ACC112 (cell line): ENCODE data around the gene KRTAP5-4.
A peak's percentile ranks its signal among the peaks of the same experiment; 100 is the strongest.
"Not testable (repeated sequence)": the region's sequence is repeated elsewhere in the genome, so short reads cannot be mapped to it uniquely, and the experiment has no call there.

ENCODE experiments used
- H2AFZ ChIP-seq: fragments of 200-600 bp; sonication (generic); one replicate; pipeline ENCODE4 v1.6.0; 2017; ENCODE audit warnings: antibody characterized with exemption, low read length; ENCODE audit not compliant: unreplicated experiment
- H3K27ac ChIP-seq: fragments of 200-600 bp; sonication (generic); 2 replicates; pipeline ENCODE4 v1.5.1; 2014; ENCODE audit warnings: low read depth, mild to moderate bottlenecking, antibody characterized with exemption, low read length, moderate library complexity
- H3K27me3 ChIP-seq: fragments of 200-600 bp; sonication (generic); 2 replicates; pipeline ENCODE4 v1.6.1; 2014; ENCODE audit warnings: mild to moderate bottlenecking, antibody characterized with exemption, low read length, moderate library complexity, mixed read lengths; ENCODE audit not compliant: insufficient read depth
- H3K36me3 ChIP-seq: fragments of 200-600 bp; sonication (generic); 2 replicates; pipeline ENCODE4 v1.6.1; 2016; ENCODE audit warnings: mild to moderate bottlenecking, antibody characterized with exemption, low read length, moderate library complexity, mixed read lengths; ENCODE audit not compliant: insufficient read depth
- H3K4me1 ChIP-seq: fragments of 200-600 bp; sonication (generic); one replicate; pipeline ENCODE4 v1.6.1; 2016; ENCODE audit warnings: low read length, mixed read lengths; ENCODE audit not compliant: insufficient read depth, unreplicated experiment, control insufficient read depth
- H3K4me3 ChIP-seq: fragments of 200-600 bp; sonication (generic); 2 replicates; pipeline ENCODE4 v1.5.1; 2014; ENCODE audit warnings: mild to moderate bottlenecking, low read depth, low read length
- H3K79me2 ChIP-seq: fragments of 200-600 bp; sonication (generic); one replicate; pipeline ENCODE4 v1.6.0; 2016; ENCODE audit warnings: low read length; ENCODE audit not compliant: control insufficient read depth, unreplicated experiment, insufficient read depth

KRTAP5-4 gene

GRCh38 chr11:1584661-1585370 is 37.1 kb downstream of the KRTAP5-4 start, which contains the start of gene KRTAP5-1:
Gene KRTAP5-1, minus strand, starts transcription at chr11:1585283. Its CDS starts 34 bp downstream, at chr11:1585249.
- not testable (repeated sequence) for H2AFZ ChIP-seq, H3K79me2 ChIP-seq, H3K4me1 ChIP-seq, H3K4me3 ChIP-seq, H3K27ac ChIP-seq, H3K36me3 ChIP-seq
- H3K27me3 ChIP-seq = peaks cover 35% of the 10 kb centered on the region

GRCh38 chr11:1582909-1583308 is 39.0 kb downstream of the KRTAP5-4 start:
- H2AFZ ChIP-seq, H3K4me3 ChIP-seq, H3K4me1 ChIP-seq, H3K27ac ChIP-seq, H3K36me3 ChIP-seq, H3K79me2 ChIP-seq: not testable (repeated sequence)
- H3K27me3 ChIP-seq = peaks cover 29% of the 10 kb centered on the region; the same call in 1 of the 2 replicates

GRCh38 chr11:1581976-1582375 is 40.0 kb downstream of the KRTAP5-4 start:
- no peaks in the 10 kb centered on the region for H3K79me2 ChIP-seq

GRCh38 chr11:1576825-1577224 is 45.1 kb downstream of the KRTAP5-4 start:
- no peaks in the 10 kb centered on the region for H3K79me2 ChIP-seq
- no peaks in the 10 kb centered on the region for H3K36me3 ChIP-seq
- no peaks in the 10 kb centered on the region for H3K4me1 ChIP-seq
- H3K27ac ChIP-seq = no peak overlapping the region
- no peak overlapping the region for H3K4me3 ChIP-seq
- no peak overlapping the region for H2AFZ ChIP-seq
- peaks cover 49% of the 10 kb centered on the region for H3K27me3 ChIP-seq

More at GRCh38 chr11:1581976-1582375, 40.0 kb downstream of the KRTAP5-4 start:
- no peaks in the 10 kb centered on the region for H3K36me3 ChIP-seq
- no peak overlapping the region for H3K27ac ChIP-seq
- no peaks in the 10 kb centered on the region for H3K4me1 ChIP-seq
- H3K27me3 ChIP-seq = peaks cover 29% of the 10 kb centered on the region; the same call in 1 of the 2 replicates
- no peak overlapping the region for H3K4me3 ChIP-seq
- H2AFZ ChIP-seq = no peak overlapping the region

- H3K4me1 ChIP-seq, H3K27ac ChIP-seq, H3K36me3 ChIP-seq, H2AFZ ChIP-seq, H3K4me3 ChIP-seq, H3K79me2 ChIP-seq: not testable (repeated sequence)
- peaks cover 55% of the 10 kb centered on the region for H3K27me3 ChIP-seq
These were observed 46.2 kb downstream of the KRTAP5-4 start for GRCh38 chr11:1575756-1576155.

- no peaks in the 10 kb centered on the region for H3K79me2 ChIP-seq
- H3K4me3 ChIP-seq = no peak overlapping the region
- no peaks in the 10 kb centered on the region for H3K4me1 ChIP-seq
- H3K27ac ChIP-seq = no peak overlapping the region
- H3K36me3 ChIP-seq = no peaks in the 10 kb centered on the region
- peaks cover 60% of the 10 kb centered on the region for H3K27me3 ChIP-seq
- H2AFZ ChIP-seq = no peak overlapping the region
These were observed 47.0 kb downstream of the KRTAP5-4 start for GRCh38 chr11:1574933-1575242.

- no peaks in the 10 kb centered on the region for H3K36me3 ChIP-seq
- peak overlapping the region; percentile 33; the same call in 1 of the 2 replicates for H3K4me3 ChIP-seq
- H2AFZ ChIP-seq = no peak overlapping the region
- H3K79me2 ChIP-seq = no peaks in the 10 kb centered on the region
- no peak overlapping the region for H3K27ac ChIP-seq
- no peaks in the 10 kb centered on the region for H3K4me1 ChIP-seq
- H3K27me3 ChIP-seq = peaks cover 60% of the 10 kb centered on the region
These were observed 47.6 kb downstream of the KRTAP5-4 start for GRCh38 chr11:1574238-1574932.

- Histone ChIP-seq H3K27me3 (peaks cover 60% of the 10 kb centered on the region), H2AFZ (no peak overlapping the region), H3K4me1 (no peaks in the 10 kb centered on the region), H3K79me2 (no peaks in the 10 kb centered on the region), H3K4me3 (no peak overlapping the region), H3K36me3 (no peaks in the 10 kb centered on the region), H3K27ac (no peak overlapping the region)
These were observed 48.1 kb downstream of the KRTAP5-4 start for GRCh38 chr11:1573903-1574237.

GRCh38 chr11:1573077-1573902 is 48.6 kb downstream of the KRTAP5-4 start:
- peaks cover 54% of the 10 kb centered on the region for H3K27me3 ChIP-seq

GRCh38 chr11:1572197-1573076 is 49.5 kb downstream of the KRTAP5-4 start, which contains the start of gene DUSP8:
Gene DUSP8, minus strand, starts transcription at chr11:1572271. Its CDS starts 6,445 bp downstream, at chr11:1565826.
- H3K27ac ChIP-seq = no peak within 1 kb of the TSS
- peak within 1 kb of the TSS; percentile 14 for H2AFZ ChIP-seq
- H3K4me1 ChIP-seq = no peaks in the 10 kb centered on the region
- H3K79me2 ChIP-seq = no peaks in the 10 kb centered on the region
- no peaks in the 10 kb centered on the region for H3K36me3 ChIP-seq
- peak within 1 kb of the TSS; percentile 60; the same call in 1 of the 2 replicates for H3K4me3 ChIP-seq
- peaks cover 47% of the 10 kb centered on the region for H3K27me3 ChIP-seq

More at GRCh38 chr11:1573077-1573902, 48.6 kb downstream of the KRTAP5-4 start:
- Histone ChIP-seq H2AFZ (no peak overlapping the region), H3K4me3 (0 out of 2 replicates have a peak overlapping the region, but pooled peaks have one; percentile 60), H3K4me1 (no peaks in the 10 kb centered on the region), H3K36me3 (no peaks in the 10 kb centered on the region), H3K27ac (no peak overlapping the region), H3K79me2 (no peaks in the 10 kb centered on the region)
